HG03558 (cell line): ENCODE measurements around the gene CHP2.

ENCODE experiments used
- ATAC-seq: cut with Tn5 transposase; IDR thresholded peaks from one replicate; pipeline ENCODE4 v1.9.1; 2021; ENCODE audit warnings: moderate number of reproducible peaks; ENCODE audit not compliant: unreplicated experiment; ENCODE audit errors: extremely low read depth

The CHP2 gene

GRCh38 chr16:23802776-23803175 is 48.0 kb downstream of the CHP2 start:
- ATAC-seq, result no peak

GRCh38 chr16:23803591-23804123 is 48.8 kb downstream of the CHP2 start:
- ATAC-seq, result no peak

GRCh38 chr16:23807028-23807427 is 52.2 kb downstream of the CHP2 start:
- no peak for ATAC-seq
